ENCODE measurements around the gene MAMLD1.
A peak's percentile ranks its signal among the peaks of the same experiment; 100 is the strongest.

The MAMLD1 gene

DNA sequence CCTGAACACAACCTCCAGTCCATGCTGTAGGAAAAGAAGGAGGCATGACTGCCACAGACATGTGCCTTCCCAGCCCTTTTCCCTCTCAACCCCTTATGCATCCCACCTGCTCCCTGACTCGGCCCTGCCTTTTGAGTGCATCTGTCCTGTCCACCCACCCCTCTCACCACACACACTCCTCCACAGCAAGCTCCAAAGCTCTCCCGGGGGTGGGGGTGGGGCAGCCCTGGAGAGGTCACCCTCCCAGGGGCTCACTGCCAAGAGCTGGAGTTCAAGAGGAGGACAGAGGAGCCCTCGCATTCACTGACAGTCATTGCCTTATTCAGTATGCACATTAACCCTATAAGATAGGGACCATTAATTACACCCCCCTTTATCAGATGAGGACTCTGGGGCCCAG is 46.6 kb upstream of the MAMLD1 start:
- WGBS = 92% methylated on average over 2 of the region's 3 CpGs
- no peak overlapping the region for H2BK120ac ChIP-seq (ENCODE audit: low read depth, low read length)
- no peak overlapping the region for H2BK5ac ChIP-seq (ENCODE audit: low read depth, low read length, poor library complexity, severe bottlenecking)
- H3K23ac ChIP-seq (ENCODE audit: low read length in 2 of 2) = no peak overlapping the region
- no peak overlapping the region for H4K91ac ChIP-seq (ENCODE audit: low read length)
- no peak overlapping the region for H3K9ac ChIP-seq (ENCODE audit: low read length)
- H2AK5ac ChIP-seq (ENCODE audit: low read length, severe bottlenecking) = no peak overlapping the region
- no peak overlapping the region for H3K4ac ChIP-seq (ENCODE audit: low read depth in 1 of 2, low read length in 2 of 2)
- no peaks in the 10 kb centered on the region for H3K36me3 ChIP-seq (ENCODE audit: control insufficient read depth in 1 of 2, insufficient read depth in 2 of 2, low read depth in 1 of 2, low read length in 2 of 2)
- H2BK15ac ChIP-seq (ENCODE audit: low read depth, poor library complexity, severe bottlenecking) = no peak overlapping the region
- peaks cover 0 to 55% of the 10 kb centered on the region in 2 experiments for H3K27me3 ChIP-seq (ENCODE audit: control insufficient read depth in 1 of 2, insufficient read depth in 1 of 2, low read length in 2 of 2)
- H3K4me2 ChIP-seq (ENCODE audit: low read length, poor library complexity, severe bottlenecking) = no peak overlapping the region
- no peak overlapping the region for H2AFZ ChIP-seq (ENCODE audit: low read depth, low read length)
- no peak for DNase-seq
- no peaks in the 10 kb centered on the region for H3K79me1 ChIP-seq (replicated peaks; ENCODE audit: low read length, poor library complexity, severe bottlenecking)
- H3K4me1 ChIP-seq (ENCODE audit: control insufficient read depth, insufficient read depth, low read depth, low read length) = no peaks in the 10 kb centered on the region
- H4K8ac ChIP-seq (ENCODE audit: low read length) = no peak overlapping the region
- no peak overlapping the region for H3K27ac ChIP-seq (ENCODE audit: low read length, poor library complexity, severe bottlenecking)
- H2BK12ac ChIP-seq (ENCODE audit: low read length in 2 of 2) = no peak overlapping the region
- H3K18ac ChIP-seq (ENCODE audit: low read depth in 1 of 2, low read length in 2 of 2) = no peak overlapping the region
- H3K9me3 ChIP-seq (ENCODE audit: control insufficient read depth, low read length) = peaks cover 17% of the 10 kb centered on the region
- no peak overlapping the region for H3K4me3 ChIP-seq (ENCODE audit: insufficient read depth in 1 of 2, low read depth in 1 of 2, low read length in 2 of 2)
- H3K14ac ChIP-seq (ENCODE audit: low read length in 2 of 2) = no peak overlapping the region

DNA sequence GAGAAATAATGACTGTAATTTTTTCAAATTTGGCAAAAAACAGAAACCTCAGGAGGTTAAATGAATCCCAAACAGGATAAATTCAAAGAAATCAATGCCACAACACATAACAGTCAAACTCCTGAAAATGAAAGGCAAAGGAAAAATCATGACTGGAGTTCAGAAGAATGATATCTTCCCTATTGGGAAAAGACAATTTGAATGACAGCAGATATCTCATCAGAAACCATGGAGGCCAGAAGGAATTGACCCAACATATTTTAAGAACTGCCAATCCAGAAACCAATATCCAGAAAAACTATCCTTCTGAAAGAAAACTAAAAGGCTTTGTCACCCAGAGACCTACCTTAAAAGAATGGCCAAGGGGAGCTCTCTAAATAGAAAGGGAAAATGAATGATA is 40.1 kb upstream of the MAMLD1 start:
- Histone ChIP-seq H3K27ac (ENCODE audit: low read length, poor library complexity, severe bottlenecking) (no peak overlapping the region), H2BK120ac (ENCODE audit: low read depth, low read length) (no peak overlapping the region), H3K14ac (ENCODE audit: low read length in 2 of 2) (no peak overlapping the region), H3K79me1 (replicated peaks; ENCODE audit: low read length, poor library complexity, severe bottlenecking) (no peaks in the 10 kb centered on the region), H4K91ac (ENCODE audit: low read length) (no peak overlapping the region), H3K9me3 (ENCODE audit: control insufficient read depth, low read length) (peaks cover 40% of the 10 kb centered on the region), H3K4me3 (ENCODE audit: insufficient read depth in 1 of 2, low read depth in 1 of 2, low read length in 2 of 2) (no peak overlapping the region), H3K4me2 (ENCODE audit: low read length, poor library complexity, severe bottlenecking) (no peak overlapping the region), H3K4me1 (ENCODE audit: control insufficient read depth, insufficient read depth, low read depth, low read length) (peaks cover 6% of the 10 kb centered on the region), H3K36me3 (ENCODE audit: control insufficient read depth in 1 of 2, insufficient read depth in 2 of 2, low read depth in 1 of 2, low read length in 2 of 2) (no peaks in the 10 kb centered on the region), H2AFZ (ENCODE audit: low read depth, low read length) (no peak overlapping the region), H2AK5ac (ENCODE audit: low read length, severe bottlenecking) (no peak overlapping the region), H3K4ac (ENCODE audit: low read depth in 1 of 2, low read length in 2 of 2) (no peak overlapping the region), H3K18ac (ENCODE audit: low read depth in 1 of 2, low read length in 2 of 2) (no peak overlapping the region), H3K9ac (ENCODE audit: low read length) (no peak overlapping the region), H2BK5ac (ENCODE audit: low read depth, low read length, poor library complexity, severe bottlenecking) (no peak overlapping the region), H2BK12ac (ENCODE audit: low read length in 2 of 2) (no peak overlapping the region), H2BK15ac (ENCODE audit: low read depth, poor library complexity, severe bottlenecking) (no peak overlapping the region), H3K27me3 (ENCODE audit: control insufficient read depth in 1 of 2, insufficient read depth in 1 of 2, low read length in 2 of 2) (peaks cover 0 to 24% of the 10 kb centered on the region in 2 experiments), H4K8ac (ENCODE audit: low read length) (no peak overlapping the region), H3K23ac (ENCODE audit: low read length in 2 of 2) (no peak overlapping the region)
- DNase-seq = no peak

DNA sequence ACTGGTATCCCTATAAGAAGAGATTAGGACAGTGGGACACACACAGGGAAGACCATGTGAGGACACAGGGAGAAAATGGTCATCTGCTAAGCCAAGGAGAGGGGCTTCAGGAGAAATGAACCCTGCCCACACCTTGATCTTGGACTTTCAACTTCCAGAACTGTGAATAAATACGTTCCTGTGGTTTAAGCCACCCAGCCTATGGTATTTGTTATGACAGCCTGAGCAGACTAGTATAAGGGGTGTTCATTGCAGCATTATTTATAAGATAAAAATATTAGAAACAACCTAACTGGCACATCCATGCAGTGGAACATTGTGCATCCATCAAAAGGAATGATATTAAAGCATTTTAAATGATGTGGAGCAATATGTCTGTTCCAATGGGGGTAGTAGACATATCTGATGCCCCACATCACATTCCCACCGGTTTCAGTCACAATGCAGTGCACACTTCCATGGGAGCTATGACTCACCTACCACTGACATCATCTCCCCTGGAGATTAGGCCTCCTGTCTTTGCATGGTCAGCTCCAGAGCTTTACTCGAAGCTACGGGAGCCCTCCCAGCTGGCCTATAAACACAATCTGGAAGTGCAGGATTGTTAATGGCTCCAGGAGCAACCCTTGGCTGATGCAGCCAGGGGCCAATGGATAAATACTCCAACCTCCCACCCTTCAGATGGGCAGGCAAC is 38.9 kb upstream of the MAMLD1 start:
- peak; percentile 89 for DNase-seq
- Histone ChIP-seq H2BK15ac (ENCODE audit: low read depth, poor library complexity, severe bottlenecking) (no peak overlapping the region), H3K4ac (ENCODE audit: low read depth in 1 of 2, low read length in 2 of 2) (no peak overlapping the region), H3K9ac (ENCODE audit: low read length) (no peak overlapping the region), H3K4me1 (ENCODE audit: control insufficient read depth, insufficient read depth, low read depth, low read length) (peaks cover 6% of the 10 kb centered on the region), H3K36me3 (ENCODE audit: control insufficient read depth in 1 of 2, insufficient read depth in 2 of 2, low read depth in 1 of 2, low read length in 2 of 2) (no peaks in the 10 kb centered on the region), H3K23ac (ENCODE audit: low read length in 2 of 2) (no peak overlapping the region), H3K9me3 (ENCODE audit: control insufficient read depth, low read length) (peaks cover 36% of the 10 kb centered on the region), H2AFZ (ENCODE audit: low read depth, low read length) (no peak overlapping the region), H3K18ac (ENCODE audit: low read depth in 1 of 2, low read length in 2 of 2) (no peak overlapping the region), H4K91ac (ENCODE audit: low read length) (no peak overlapping the region), H2BK5ac (ENCODE audit: low read depth, low read length, poor library complexity, severe bottlenecking) (no peak overlapping the region), H3K14ac (ENCODE audit: low read length in 2 of 2) (no peak overlapping the region), H2BK12ac (ENCODE audit: low read length in 2 of 2) (no peak overlapping the region), H2BK120ac (ENCODE audit: low read depth, low read length) (no peak overlapping the region), H3K79me1 (replicated peaks; ENCODE audit: low read length, poor library complexity, severe bottlenecking) (no peaks in the 10 kb centered on the region), H3K4me3 (ENCODE audit: insufficient read depth in 1 of 2, low read depth in 1 of 2, low read length in 2 of 2) (no peak overlapping the region), H3K27me3 (ENCODE audit: control insufficient read depth in 1 of 2, insufficient read depth in 1 of 2, low read length in 2 of 2) (peaks cover 0 to 24% of the 10 kb centered on the region in 2 experiments), H4K8ac (ENCODE audit: low read length) (no peak overlapping the region), H3K4me2 (ENCODE audit: low read length, poor library complexity, severe bottlenecking) (no peak overlapping the region), H2AK5ac (ENCODE audit: low read length, severe bottlenecking) (no peak overlapping the region), H3K27ac (ENCODE audit: low read length, poor library complexity, severe bottlenecking) (peak overlapping the region; percentile 87)
- 0% methylated on average over 3 of the region's 4 CpGs for WGBS

- Histone ChIP-seq H3K79me1 (replicated peaks; ENCODE audit: low read length, poor library complexity, severe bottlenecking) (no peaks in the 10 kb centered on the region), H2BK12ac (ENCODE audit: low read length in 2 of 2) (no peak overlapping the region), H4K91ac (ENCODE audit: low read length) (no peak overlapping the region), H2BK5ac (ENCODE audit: low read depth, low read length, poor library complexity, severe bottlenecking) (no peak overlapping the region), H3K4me3 (ENCODE audit: insufficient read depth in 1 of 2, low read depth in 1 of 2, low read length in 2 of 2) (no peak overlapping the region), H3K9me3 (ENCODE audit: control insufficient read depth, low read length) (peaks cover 36% of the 10 kb centered on the region), H3K18ac (ENCODE audit: low read depth in 1 of 2, low read length in 2 of 2) (peak overlapping the region in 1 of 2 experiments; percentile 4), H3K4me1 (ENCODE audit: control insufficient read depth, insufficient read depth, low read depth, low read length) (peaks cover 8% of the 10 kb centered on the region), H3K23ac (ENCODE audit: low read length in 2 of 2) (no peak overlapping the region), H2AFZ (ENCODE audit: low read depth, low read length) (no peak overlapping the region), H3K14ac (ENCODE audit: low read length in 2 of 2) (no peak overlapping the region), H3K4me2 (ENCODE audit: low read length, poor library complexity, severe bottlenecking) (no peak overlapping the region), H2AK5ac (ENCODE audit: low read length, severe bottlenecking) (peak overlapping the region; percentile 89), H4K8ac (ENCODE audit: low read length) (no peak overlapping the region), H3K27ac (ENCODE audit: low read length, poor library complexity, severe bottlenecking) (peak overlapping the region; percentile 87), H2BK15ac (ENCODE audit: low read depth, poor library complexity, severe bottlenecking) (no peak overlapping the region), H3K27me3 (ENCODE audit: control insufficient read depth in 1 of 2, insufficient read depth in 1 of 2, low read length in 2 of 2) (peaks cover 0 to 31% of the 10 kb centered on the region in 2 experiments), H3K9ac (ENCODE audit: low read length) (no peak overlapping the region), H3K4ac (ENCODE audit: low read depth in 1 of 2, low read length in 2 of 2) (no peak overlapping the region), H3K36me3 (ENCODE audit: control insufficient read depth in 1 of 2, insufficient read depth in 2 of 2, low read depth in 1 of 2, low read length in 2 of 2) (no peaks in the 10 kb centered on the region), H2BK120ac (ENCODE audit: low read depth, low read length) (no peak overlapping the region)
- DNase-seq = no peak
- 100% methylated on average over 1 of the region's 2 CpGs for WGBS
These were observed 38.2 kb upstream of the MAMLD1 start for GRCh38 chrX:150324919-150325318.
